Caki2 (cell line): Measurements from ENCODE around the gene COQ4. TPM values are rescaled to one million over a fixed set of nuclear protein-coding genes. Genes with fewer than 3 reads are reported as not detected.
A peak's percentile ranks its signal among the peaks of the same experiment; 100 is the strongest.
"Not testable (repeated sequence)": the region's sequence is repeated elsewhere in the genome, so short reads cannot be mapped to it uniquely, and the experiment has no call there.

Experiments
- DNase-seq: peaks from one replicate; pipeline ENCODE4 v3.0.0-alpha.2; 2015; ENCODE audit warnings: low read depth
- in situ Hi-C: cut with HindIII; loops from 2 replicates; pipeline ENCODE4 v1.10.0; 2016; ENCODE audit warnings: low sequenced_read_pairs, low pct_unique_long_range_greater_than_20kb, mixed read lengths
- total RNA-seq: library from RNA; depleted of rRNA; stranded (reverse); fragments of >200 nt; shearing (Covaris generic); gene quantifications from 2 replicates; pipeline ENCODE4 v1.2.3, GENCODE V29; 2014; ENCODE audit warnings: low replicate concordance

The COQ4 gene
- total RNA-seq, 1 experiment from 2014 or later: 76.4 TPM

GRCh38 chr9:128338852-128339614 lies 16.4 kb downstream of the COQ4 start:
- DNase-seq: peak; percentile 22
- in situ Hi-C loops: not testable (repeated sequence)

- in situ Hi-C loops: no loop called here
- peak; percentile 82 for DNase-seq
Observed at GRCh38 chr9:128339761-128340690, 17.4 kb downstream of the COQ4 start, which contains the start of gene SLC27A4. SLC27A4 (plus strand) TSS chr9:128340527; CDS start chr9:128343133, 2,606 bp downstream.

- in situ Hi-C loops: no loop called here
- peak; percentile 22 for DNase-seq
Observed at GRCh38 chr9:128340691-128341434, 18.2 kb downstream of the COQ4 start.

- in situ Hi-C loops: no loop called here
- peak; percentile 65 for DNase-seq
Observed at GRCh38 chr9:128341435-128341849, 18.8 kb downstream of the COQ4 start.

- in situ Hi-C loops: no loop called here
- no peak for DNase-seq
Observed at GRCh38 chr9:128342971-128343680, 20.5 kb downstream of the COQ4 start.

- in situ Hi-C loops: no loop called here
- DNase-seq: no peak
Observed at GRCh38 chr9:128343855-128344254, 21.2 kb downstream of the COQ4 start.

GRCh38 chr9:128344931-128345605 lies 22.4 kb downstream of the COQ4 start:
- no peak for DNase-seq
- in situ Hi-C loops: no loop called here

GRCh38 chr9:128349125-128349524 lies 26.5 kb downstream of the COQ4 start:
- DNase-seq: no peak
- in situ Hi-C loops: no loop called here

GRCh38 chr9:128349772-128350171 lies 27.1 kb downstream of the COQ4 start:
- in situ Hi-C loops: no loop called here
- no peak for DNase-seq

GRCh38 chr9:128355451-128355850 lies 32.8 kb downstream of the COQ4 start:
- no peak for DNase-seq
- in situ Hi-C loops: no loop called here

- DNase-seq: no peak
- in situ Hi-C loops: no loop called here
Observed at GRCh38 chr9:128358090-128358489, 35.5 kb downstream of the COQ4 start.

GRCh38 chr9:128358861-128359260 lies 36.2 kb downstream of the COQ4 start:
- DNase-seq: no peak
- in situ Hi-C loops: no loop called here

- in situ Hi-C loops: no loop called here
- DNase-seq: no peak
Observed at GRCh38 chr9:128360826-128361225, 38.2 kb downstream of the COQ4 start.

- DNase-seq: no peak
- in situ Hi-C loops: no loop called here
Observed at GRCh38 chr9:128361296-128361985, 38.8 kb downstream of the COQ4 start.

- in situ Hi-C loops: no loop called here
- peak; percentile 76 for DNase-seq
Observed at GRCh38 chr9:128361986-128362646, 39.5 kb downstream of the COQ4 start.

GRCh38 chr9:128362774-128363173 lies 40.1 kb downstream of the COQ4 start:
- DNase-seq: no peak
- in situ Hi-C loops: no loop called here
